Measurements from ENCODE around the gene PRKN.
"Not testable (repeated sequence)": the region's sequence is repeated elsewhere in the genome, so short reads cannot be mapped to it uniquely, and the experiment has no call there.

PRKN gene

DNA sequence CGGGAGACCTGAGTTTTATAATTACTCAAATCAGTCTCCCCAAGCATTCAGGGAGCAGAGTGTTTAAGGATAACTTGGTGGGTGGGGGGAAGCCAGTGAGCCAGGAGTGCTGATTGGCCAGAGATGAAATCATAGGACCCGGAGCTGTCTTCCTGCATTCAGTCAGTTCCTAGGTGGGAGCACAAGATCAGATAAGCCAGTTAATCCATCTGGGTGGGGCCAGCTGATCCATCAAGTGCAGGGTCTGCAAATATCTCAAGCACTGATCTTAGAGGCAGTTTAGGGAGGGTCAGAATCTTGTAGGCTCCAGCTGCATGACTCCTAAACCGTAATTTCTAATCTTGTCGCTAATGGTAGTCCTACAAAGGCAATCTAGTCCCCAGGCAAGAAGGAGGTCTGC lies 196.2 kb downstream of the PRKN start:
- not testable (repeated sequence) for DNase-seq

DNA sequence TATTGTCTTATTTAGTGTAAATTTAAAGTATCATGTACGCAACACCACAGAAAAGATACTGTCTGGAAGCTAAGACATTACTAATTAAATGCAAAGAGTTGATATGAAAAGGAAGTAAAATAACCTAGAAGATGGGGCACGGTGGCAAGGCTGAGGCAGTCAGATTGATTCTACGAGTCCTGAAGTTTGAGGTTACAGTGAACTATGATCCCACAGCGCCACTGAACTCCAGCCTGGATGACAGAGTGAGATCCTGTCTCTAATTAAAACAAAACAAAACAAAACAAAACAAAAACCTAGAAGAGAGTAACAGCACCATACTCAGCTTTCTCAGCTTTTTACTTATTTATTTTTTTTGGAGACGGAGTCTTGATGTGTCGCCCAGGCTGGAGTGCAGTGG lies 199.0 kb downstream of the PRKN start:
- DNase-seq: no peak

DNA sequence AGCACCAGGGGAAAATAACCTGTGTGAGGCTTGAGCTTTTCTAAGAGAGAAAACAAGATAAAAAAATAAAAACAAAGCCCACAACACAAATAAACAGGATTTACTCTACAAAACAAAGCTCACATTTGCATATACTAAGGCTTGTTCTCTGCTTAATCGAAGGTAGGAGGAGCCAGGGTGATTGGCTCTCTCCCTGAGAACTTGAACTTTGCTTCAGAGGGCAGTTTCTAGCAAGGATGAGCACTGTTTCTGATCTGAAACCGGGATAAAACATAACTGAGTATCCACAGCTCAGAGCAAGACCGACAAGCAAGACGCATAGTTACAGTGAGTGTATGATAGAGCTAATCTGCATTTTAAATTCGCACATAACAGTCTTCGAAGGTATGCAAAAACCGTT lies 200.6 kb downstream of the PRKN start:
- DNase-seq: no peak

DNA sequence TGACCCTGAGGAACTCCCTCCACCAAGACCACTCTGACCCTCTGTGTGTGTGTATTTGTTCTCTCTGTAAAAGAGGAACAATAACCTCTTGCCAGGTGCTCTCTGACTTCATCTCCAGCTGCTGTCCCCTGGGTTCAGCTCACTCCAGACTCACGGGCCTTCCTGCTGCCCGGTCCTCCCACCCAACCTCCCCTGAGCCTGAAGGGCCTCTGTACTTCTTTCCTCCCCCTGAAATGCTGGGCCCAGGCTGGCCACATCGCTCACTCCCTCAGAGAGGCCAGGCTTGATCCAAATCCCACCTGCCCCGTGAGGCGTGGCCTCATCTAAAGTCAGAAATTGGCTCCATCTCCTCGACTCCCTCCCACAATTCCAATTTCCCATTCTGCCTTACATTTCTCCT lies 202.4 kb downstream of the PRKN start:
- DNase-seq: no peak

DNA sequence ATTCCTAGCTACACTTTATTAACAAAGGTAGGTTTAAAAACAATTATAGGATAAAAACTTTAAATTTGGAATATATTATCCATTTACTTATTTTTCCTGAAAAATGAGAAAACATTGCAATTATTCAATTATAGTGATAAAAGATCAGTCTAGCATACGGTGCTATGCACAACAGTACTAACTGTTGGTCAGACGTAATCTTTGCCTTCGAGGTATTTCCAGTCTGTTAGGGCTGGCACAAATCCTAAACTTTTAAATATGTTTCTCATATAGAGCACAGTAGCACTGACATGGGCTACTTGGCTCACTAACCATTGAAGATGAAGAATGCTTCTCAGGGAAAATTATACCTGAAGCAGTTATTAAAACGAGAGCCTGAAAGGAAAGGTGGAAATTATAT lies 214.8 kb downstream of the PRKN start:
- DNase-seq: no peak

DNA sequence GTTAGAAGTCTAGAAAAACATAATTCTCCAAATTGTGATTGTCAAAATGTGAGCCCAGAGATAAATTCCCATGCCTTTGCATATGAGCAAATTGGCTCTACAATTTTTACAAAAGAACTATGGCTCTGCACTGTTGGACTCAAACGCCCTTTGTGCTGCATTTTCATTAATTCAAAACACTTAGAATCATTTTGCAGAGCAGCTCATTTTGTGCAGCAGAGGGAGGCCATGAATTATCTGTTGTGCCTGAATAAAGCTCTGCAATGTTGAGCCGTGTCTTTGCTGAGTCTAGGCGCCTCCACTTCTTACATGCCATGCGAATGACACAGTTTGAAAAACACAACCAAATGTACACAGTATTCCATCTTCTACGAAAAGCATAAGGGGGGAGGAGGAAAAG lies 230.2 kb downstream of the PRKN start:
- DNase-seq: peak; percentile 52

DNA sequence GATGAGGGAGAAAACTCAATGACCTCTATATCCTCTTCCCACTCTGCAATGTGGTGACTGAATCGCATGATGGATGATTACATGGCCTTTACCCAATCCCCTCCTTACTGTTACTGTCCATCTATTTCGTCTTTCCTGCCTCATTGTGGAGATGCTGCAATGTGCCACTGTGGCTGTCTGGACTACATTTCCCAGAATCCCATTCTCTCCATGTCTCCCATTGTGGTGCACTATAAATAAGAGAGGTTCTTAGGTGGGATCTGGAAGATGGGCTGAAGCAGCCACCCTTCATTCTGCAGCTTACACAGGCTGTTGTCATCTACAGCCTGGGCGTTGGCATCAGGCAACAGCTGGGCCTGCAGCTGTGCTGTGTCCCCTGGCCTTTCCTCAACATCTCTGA lies 233.6 kb downstream of the PRKN start:
- no peak for DNase-seq

DNA sequence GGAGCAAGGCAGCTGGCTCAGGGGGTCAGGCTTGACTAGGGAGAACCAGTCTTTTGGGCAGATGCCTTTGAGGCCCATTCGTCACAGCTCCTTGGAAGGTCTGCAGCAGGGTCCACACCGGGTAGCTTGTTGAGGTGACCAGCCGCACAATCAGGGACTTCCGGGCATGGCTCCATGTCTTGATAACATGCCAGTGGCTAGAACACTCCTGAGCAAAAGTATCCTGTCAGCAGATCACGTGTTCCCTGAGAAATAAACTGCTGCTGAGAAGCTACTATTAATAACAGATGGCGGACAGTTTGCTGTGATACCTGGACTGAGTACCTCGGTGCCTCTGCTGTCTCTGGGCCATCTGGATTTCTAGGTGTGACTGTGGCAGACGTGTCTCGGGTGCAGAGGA lies 235.9 kb downstream of the PRKN start:
- DNase-seq: no peak

DNA sequence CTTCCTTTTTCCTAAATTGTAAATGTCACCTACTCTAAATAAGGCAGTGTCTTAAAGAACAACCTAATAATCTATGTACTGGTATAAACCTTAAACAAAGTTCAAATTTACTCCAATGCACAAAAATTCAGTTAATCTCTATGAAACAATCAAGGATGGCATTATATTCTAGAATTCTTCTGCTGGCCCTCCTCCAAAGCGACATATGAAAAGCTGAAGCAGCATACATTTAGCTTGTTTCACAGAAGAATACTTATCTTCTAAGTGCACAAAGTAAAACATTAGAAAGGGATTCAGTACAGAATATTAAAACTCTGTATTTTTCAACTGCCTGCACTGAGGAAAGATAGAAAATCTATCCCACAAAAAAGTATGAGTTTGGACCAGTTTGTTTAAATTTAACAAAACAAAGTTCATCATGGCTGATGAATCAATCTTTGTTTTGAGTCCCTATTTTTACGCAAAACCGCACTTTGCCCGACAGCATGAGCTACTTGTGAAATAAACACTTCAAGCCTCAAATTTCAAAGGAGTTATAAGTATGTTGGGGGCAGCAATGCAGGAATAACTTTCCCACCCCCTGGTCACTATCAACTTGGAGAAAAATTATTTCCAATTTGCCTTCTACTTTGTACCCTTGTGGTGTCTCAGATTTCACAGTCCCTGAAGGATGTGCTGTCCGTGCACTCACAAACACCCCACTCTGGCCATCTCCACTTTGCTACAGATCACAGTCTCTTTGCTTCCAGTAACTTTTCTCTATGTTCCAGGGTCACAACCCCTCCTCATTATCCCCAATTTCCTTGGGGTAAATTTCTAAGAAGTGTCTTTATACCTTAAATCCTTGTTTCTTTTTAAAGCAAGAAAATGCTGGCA lies 238.2 kb downstream of the PRKN start:
- DNase-seq: no peak

DNA sequence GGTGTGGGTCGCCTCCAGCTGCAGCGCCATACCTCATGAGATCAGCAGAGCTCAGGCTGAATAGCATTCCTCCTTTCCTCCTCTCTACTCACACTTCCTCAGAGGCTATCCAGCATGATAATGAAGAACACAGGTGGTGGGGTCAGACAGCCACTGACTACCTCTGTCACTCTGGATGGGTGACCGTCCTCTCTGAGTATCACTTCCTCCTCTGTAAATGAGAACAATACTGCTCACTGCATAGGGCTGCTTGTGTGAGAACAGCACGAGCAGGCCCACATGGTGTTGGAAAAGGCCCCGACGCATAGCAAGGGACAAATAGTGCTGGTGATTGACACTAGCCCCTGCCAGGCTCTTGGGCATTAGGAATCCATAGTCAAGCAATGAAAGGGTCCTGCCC lies 239.1 kb downstream of the PRKN start:
- DNase-seq: no peak

DNA sequence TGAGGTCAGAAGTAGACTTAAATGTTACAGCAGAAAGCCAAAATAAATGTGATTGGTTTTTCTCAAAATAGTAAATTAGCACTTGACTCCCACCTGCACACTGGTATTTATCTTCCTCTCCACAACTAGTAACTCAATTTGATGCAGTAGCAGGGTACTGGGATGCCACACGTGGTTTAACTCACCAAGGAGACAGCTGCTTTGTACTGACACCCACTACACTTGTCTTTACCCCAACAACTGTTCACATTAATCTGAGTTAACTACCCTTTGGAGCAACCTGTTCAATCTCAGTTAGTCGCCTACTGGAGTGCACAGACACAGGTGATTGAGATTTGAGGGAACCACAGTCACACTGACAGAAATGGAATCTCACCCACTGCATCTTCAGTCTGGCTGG lies 242.1 kb downstream of the PRKN start:
- DNase-seq: no peak

DNA sequence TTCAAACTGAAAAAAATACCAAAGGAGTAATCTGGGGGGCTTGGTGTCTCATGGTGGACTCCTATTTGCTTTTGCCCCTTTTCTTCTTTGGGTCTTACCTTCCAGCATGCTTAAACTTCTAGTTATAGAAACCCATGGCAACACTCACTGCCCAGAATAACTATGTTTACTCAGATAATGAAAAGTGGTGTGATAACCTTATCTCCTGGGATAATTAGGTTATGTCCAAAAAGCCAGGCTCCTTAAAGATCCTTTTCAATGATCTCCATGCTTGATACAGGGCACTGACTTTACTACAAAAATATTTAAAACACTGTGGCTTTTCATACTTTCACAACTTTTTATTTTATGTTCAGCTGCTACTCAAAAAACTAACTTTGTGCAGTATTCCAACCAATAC lies 245.6 kb downstream of the PRKN start:
- DNase-seq: no peak

DNA sequence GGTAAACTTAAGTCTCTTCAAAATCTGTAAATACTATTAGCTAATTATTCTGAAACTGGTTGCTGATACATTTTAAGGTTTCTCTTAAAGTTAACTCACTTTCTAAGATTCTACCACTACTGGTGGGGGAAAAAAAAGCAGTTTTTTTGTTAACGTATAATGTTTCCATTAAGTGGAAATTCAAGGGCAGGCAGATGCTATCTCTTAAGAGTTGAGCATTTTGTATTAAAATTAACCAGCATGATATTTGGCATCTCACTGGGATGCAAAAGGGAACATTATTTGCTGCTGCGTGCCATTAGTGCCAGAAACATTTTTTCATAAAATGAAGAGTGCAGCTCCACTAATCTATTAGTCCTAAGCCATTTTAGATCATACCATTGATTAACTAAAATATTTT lies 246.2 kb downstream of the PRKN start:
- DNase-seq: no peak

DNA sequence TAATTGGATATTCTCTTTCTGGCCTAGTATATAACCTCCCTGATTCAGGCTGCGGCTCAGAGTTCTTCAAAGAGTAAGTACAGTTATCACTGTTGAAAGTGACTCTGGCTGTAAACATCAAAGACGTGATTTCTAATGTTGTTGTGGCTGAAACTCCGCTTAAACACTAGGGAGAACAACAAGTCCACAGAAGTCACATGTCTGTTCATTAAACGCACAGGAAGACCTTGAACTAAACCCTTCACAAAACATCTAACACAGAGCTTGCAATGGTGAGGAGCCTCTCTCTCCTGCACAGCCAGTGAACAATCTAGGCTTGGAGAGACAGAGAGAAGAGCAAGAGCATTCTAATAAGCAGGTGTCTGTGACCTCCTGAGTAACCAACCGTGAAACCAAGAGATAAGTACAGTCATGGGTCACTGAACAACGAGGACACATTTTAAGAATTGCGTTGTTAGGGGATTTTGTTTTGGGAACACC lies 249.3 kb downstream of the PRKN start:
- no peak for DNase-seq

DNA sequence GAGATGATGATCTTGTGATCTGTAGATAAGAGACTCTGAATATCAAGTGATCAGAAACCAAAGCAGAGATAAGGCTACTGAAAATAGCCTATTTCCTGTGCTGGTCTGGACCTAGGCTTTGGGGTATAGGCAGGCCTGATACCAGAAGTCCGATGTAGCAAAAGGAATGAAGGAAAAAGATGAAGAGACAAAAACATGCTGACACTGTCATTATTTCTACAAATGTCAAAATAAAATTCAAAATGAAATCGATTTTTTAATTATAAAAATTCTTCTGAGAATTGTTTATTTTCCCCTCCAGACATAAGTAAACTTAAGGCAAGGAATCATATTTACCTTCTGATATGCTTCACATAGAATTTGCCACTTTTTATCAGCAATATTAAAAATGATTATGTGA lies 252.8 kb downstream of the PRKN start:
- DNase-seq: no peak

DNA sequence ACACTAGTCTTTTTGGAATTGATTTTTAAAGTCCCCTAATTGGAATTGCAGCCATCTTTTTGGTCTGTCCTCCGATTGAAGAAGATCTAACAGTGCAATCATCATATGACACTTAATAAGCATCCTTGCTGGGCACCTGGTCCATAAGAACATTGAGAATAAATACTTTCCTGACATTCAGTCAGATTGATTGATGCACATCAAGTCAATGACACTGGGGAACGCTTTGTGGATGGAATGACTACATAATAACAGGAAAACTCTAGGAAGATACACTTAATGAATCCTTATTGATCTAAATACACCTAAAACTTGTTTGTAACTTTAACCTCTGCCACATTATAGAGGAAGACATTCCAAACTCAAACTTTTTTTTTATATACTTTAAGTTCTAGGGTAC lies 255.7 kb downstream of the PRKN start:
- no peak for DNase-seq

DNA sequence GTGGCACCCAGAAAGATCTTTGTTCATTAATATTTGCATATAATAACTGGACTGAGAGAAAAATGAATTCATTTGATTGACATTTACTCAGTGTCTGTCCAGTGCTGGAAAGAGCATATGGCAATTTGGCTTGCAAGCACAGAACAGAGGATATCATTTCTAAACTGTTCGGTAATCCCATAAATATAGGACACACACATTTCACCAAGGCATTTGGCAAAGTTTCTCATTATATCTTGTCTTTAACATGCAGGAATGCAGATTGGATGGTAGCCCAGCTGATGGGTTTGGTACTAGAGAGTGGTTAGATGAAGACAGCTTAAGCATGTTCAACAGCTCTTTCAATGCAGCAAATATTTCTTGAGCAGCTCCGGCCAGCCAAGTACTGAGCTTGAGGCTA lies 259.2 kb downstream of the PRKN start:
- DNase-seq: no peak

DNA sequence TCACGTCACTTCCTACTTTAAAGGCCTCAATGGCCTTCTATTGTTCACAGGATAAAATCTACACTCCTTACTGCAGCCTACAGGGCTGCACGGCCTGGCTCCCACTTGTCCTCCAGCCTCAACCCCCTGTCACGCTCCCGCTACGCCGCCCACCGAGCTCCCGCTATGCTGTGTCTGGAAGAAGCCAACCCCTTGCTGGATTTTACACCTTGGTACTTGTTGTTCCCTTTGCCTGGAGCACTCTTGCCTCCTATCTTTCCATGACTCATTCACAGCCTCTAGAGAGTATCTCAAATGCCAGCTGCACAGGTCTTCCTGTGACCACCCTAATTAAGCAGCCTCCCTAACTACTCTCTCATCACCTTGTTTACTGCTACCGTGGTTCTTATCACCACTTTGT lies 259.9 kb downstream of the PRKN start:
- no peak for DNase-seq

DNA sequence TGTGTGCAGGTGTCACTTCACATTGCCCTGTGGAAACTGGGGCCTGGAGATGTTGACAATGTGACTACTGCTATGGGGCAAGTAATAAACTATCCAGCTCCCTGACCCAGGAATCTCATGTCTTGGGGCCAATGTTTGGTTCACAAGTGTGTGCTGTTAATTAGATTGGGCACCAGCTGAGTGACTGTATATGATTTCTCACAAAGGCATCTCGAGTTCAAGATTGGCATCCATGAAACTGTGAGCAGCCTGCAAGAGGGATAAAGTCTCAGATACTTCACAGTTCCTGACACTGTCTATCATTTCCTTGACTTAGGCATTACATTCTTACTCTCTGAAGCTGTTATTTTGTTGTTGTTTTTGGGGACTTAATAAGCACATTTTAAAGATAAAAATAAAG lies 264.0 kb downstream of the PRKN start:
- DNase-seq: no peak

DNA sequence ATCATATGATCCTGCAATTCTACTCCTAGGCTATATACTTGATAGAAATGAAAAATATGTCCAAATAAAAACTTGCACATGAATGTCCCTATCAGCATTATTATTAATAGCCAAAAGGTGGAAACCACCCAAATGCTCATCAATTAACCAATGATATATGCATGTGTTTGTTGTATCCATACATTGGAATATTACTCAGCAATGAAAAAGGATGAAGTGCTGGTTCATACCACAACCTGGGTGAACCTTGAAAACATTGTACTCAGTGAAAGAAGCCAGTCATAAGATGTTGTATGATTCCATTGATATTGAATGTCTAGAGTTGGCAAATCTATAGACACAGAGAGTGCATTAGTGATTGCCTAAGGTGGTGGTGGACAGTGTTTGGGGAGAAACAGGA lies 267.6 kb downstream of the PRKN start:
- DNase-seq: no peak

DNA sequence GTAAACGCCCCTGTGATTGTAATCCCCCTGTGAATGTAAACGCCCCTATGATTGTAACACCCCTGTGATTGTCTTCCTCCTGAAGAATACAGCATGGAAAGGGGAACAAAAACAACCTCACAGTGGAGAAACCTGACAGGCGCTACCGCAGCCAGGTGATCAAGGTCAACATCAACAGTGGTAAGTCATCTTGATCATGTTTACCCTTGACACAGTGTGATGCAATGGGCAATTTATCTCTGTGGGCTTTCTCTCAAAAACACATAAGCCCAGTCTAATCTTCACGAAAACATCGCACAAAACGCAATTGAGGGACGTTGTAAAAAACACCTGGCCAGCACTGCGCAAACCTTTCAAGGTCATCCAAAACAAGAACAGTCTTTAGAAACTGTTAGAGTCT lies 277.2 kb downstream of the PRKN start:
- DNase-seq: no peak

DNA sequence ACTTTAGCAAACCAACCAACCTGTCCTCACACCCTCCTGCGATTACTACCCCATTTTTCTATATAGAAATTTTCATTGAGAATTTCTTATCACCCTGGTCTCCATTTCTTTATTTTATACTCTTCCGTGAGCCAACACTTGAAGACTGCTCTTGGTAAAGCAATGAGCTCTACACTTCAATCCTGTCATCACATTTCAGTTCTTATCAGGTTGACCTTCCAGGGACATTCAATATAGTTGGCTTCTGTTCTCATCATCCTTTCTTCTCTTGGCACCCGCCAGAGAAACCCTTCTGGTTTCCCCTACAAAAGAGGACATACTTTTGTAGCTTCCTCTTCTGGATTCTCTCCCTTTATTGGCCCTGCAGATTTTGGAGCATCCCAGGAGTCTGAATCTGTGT lies 279.3 kb downstream of the PRKN start:
- DNase-seq: no peak

DNA sequence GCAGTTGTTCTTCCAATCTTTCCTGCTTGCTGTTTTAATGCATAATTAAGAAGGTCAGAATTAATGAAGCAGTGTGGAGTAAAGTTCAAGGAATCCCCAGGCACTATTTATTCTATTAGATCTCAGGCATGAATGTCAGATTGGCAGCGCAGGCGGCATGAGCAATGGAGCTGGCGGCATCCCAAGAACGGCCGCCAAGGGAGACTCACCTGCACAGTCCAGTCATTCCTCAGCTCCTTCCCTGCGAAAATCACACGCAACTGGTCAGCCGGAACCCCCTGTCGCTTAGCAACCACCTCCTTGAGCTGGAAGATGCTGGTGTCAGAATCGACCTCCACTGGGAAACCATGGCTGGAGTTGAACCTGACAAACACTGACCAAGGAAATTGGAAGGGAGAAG lies 284.5 kb downstream of the PRKN start:
- no peak for DNase-seq

DNA sequence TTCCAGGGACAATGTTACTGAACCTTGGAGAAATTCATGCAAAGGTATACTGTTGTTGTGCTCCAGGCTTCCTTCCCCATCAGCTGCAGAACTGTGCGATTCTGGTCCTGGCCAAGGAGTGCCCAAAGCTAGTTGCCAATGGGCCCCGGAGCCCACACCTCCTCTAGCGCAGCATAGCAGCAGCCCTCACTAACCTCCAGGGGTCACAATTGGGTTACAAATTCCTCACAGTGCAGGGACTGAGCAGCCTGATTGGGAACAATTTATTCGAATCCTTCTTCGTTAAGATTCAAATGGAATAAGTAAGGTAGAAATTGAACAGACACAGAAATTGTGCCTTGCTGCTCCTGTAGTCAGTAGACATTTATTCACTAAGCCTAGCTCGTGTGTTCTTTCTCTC lies 284.9 kb downstream of the PRKN start:
- peak; percentile 61 for DNase-seq

DNA sequence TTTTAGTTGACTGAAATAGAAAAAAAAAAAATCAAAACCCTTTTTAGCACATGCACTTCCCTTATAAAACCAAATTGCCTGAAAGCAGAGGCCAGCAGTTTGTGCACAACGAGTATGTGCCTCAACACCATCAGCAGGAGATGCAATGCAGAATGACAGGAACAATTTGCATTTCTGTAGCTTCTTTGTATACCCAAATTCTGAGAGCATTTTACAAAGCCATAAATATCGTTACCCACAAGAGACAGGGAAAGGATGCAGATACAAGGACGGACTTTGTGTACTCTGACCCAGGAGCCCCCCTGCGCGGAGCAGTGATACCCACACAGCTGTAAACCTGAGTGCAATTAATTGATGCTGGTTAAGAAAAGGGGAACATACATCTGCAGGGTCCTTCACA lies 285.6 kb downstream of the PRKN start:
- no peak for DNase-seq
